RWPE2 (cell line): ENCODE measurements around the gene HLA-DQB1.

Experiments used
- ATAC-seq: fragments of 200-7000 bp; cut with Tn5 transposase; 3 replicates; pipeline ENCODE4 v1.9.1; 2021; ENCODE audit warnings: low read depth
- DNase-seq: peaks from one replicate; pipeline ENCODE4 v3.0.0-alpha.2; 2020; ENCODE audit warnings: low spot score
- H3K27ac ChIP-seq: fragments of 450-650 bp; 2 replicates; pipeline ENCODE4 v1.5.1; 2017; ENCODE audit warnings: mild to moderate bottlenecking; ENCODE audit not compliant: poor library complexity, severe bottlenecking
- H3K27me3 ChIP-seq: fragments of 250-450 bp; sonication (Bioruptor Pico); 2 replicates; pipeline ENCODE4 v1.5.1; 2021; ENCODE audit warnings: mild to moderate bottlenecking, moderate library complexity; ENCODE audit not compliant: insufficient read depth, poor library complexity, severe bottlenecking
- H3K36me3 ChIP-seq: fragments of 250-450 bp; sonication (Bioruptor Pico); 2 replicates; pipeline ENCODE4 v1.5.1; 2020; ENCODE audit warnings: low read depth, mild to moderate bottlenecking, moderate library complexity
- H3K4me1 ChIP-seq: fragments of 250-450 bp; sonication (Bioruptor Pico); 2 replicates; pipeline ENCODE4 v1.5.1; 2021; ENCODE audit warnings: mild to moderate bottlenecking, moderate library complexity; ENCODE audit not compliant: insufficient read depth, poor library complexity, severe bottlenecking
- H3K4me3 ChIP-seq: fragments of 250-450 bp; sonication (Bioruptor Pico); 2 replicates; pipeline ENCODE4 v1.5.1; 2021; ENCODE audit warnings: mild to moderate bottlenecking, moderate library complexity; ENCODE audit not compliant: severe bottlenecking
- H3K9me3 ChIP-seq: fragments of 250-450 bp; sonication (Bioruptor Pico); 2 replicates; pipeline ENCODE4 v1.5.1; 2021; ENCODE audit warnings: mild to moderate bottlenecking, moderate library complexity; ENCODE audit not compliant: severe bottlenecking
- TF ChIP-seq, protein P1 (sequence below): fragments of 450-650 bp; IDR thresholded peaks from one replicate; pipeline ENCODE4 v1.5.1; 2017; ENCODE audit warnings: mild to moderate bottlenecking, moderate library complexity; ENCODE audit not compliant: poor library complexity, severe bottlenecking

The HLA-DQB1 gene

DNA sequence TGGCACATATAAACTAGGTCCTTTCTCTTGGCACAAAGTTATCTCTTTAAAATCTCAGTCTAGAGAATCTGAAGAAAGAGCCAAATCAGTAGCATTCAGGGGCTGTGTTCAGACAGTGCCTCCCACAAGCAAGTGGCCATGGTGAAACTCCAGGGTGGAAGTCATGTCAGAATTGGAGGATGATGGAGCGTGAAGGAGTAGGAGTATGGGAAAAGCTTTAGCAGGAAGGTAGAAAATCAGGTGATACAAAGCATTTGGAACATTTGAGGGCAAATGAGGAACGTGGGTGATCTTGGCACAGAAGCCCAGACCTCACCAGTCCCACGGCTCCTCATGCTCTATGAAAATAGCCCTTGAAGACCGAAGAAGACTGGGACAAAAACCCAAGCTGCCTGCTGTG is 2.8 kb upstream of the HLA-DQB1 start:
- TF ChIP-seq, protein P1, sequence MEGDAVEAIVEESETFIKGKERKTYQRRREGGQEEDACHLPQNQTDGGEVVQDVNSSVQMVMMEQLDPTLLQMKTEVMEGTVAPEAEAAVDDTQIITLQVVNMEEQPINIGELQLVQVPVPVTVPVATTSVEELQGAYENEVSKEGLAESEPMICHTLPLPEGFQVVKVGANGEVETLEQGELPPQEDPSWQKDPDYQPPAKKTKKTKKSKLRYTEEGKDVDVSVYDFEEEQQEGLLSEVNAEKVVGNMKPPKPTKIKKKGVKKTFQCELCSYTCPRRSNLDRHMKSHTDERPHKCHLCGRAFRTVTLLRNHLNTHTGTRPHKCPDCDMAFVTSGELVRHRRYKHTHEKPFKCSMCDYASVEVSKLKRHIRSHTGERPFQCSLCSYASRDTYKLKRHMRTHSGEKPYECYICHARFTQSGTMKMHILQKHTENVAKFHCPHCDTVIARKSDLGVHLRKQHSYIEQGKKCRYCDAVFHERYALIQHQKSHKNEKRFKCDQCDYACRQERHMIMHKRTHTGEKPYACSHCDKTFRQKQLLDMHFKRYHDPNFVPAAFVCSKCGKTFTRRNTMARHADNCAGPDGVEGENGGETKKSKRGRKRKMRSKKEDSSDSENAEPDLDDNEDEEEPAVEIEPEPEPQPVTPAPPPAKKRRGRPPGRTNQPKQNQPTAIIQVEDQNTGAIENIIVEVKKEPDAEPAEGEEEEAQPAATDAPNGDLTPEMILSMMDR: no peak
- DNase-seq: no peak
- no peaks in the 10 kb centered on the region for H3K36me3 ChIP-seq
- H3K4me1 ChIP-seq: no peaks in the 10 kb centered on the region
- H3K4me3 ChIP-seq: no peak overlapping the region
- no peak for ATAC-seq
- H3K27ac ChIP-seq: no peak overlapping the region
- no peaks in the 10 kb centered on the region for H3K9me3 ChIP-seq
- H3K27me3 ChIP-seq: no peaks in the 10 kb centered on the region

DNA sequence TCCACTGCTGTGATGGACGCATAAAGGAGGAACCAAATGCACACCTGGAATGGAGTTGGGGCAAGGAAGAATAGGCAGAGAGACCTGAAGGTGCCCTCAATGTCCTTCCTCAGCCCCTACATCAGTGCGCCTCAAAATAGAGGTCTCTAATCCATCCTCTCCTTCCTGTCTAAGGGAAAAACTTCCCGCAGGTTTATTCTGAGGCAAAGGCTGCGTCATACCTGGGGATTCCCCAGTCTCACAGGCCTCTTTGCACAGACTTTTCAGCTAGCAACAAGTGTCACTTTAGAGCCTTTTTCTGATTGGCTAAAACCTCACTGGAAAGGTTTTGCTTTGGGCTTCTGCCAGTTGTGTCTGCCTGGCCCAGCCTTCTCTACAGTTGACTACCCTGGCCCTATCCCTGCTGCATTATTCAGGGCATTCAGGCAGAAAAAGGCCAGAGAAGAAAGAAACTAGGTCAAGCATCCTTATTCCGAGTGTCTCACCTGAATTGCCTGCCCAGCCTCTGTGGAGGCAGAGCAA is 1.8 kb upstream of the HLA-DQB1 start:
- Histone ChIP-seq H3K36me3 (no peaks in the 10 kb centered on the region), H3K4me3 (no peak overlapping the region), H3K27ac (no peak overlapping the region), H3K27me3 (no peaks in the 10 kb centered on the region), H3K9me3 (no peaks in the 10 kb centered on the region), H3K4me1 (no peaks in the 10 kb centered on the region)
- TF ChIP-seq, protein P1: no peak
- ATAC-seq (peak; percentile 82), DNase-seq (no peak)

DNA sequence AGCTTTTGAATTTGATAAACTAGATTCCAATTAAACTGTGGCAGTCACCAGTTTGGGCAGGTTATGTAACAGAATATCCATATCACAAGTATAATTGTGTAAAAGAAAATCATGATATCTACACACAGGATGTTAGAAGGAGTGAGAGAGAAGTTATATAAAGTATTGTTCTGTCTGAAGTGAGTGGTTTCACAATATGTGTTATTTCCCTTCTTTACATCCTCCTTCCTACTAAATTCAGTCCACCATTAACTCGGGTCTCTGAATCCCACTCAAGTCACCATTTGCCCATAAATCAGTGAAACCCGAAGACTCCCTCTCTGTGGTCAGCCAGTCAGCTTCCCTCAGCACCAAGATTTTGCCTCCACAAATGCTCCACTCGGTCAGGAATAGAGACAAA is 796 bp downstream of the HLA-DQB1 start:
- DNase-seq: no peak
- TF ChIP-seq, protein P1: no peak
- Histone ChIP-seq H3K9me3 (no peaks in the 10 kb centered on the region), H3K4me1 (no peaks in the 10 kb centered on the region), H3K36me3 (no peaks in the 10 kb centered on the region), H3K27ac (no peak overlapping the region), H3K4me3 (no peak overlapping the region), H3K27me3 (no peaks in the 10 kb centered on the region)
- ATAC-seq: no peak

DNA sequence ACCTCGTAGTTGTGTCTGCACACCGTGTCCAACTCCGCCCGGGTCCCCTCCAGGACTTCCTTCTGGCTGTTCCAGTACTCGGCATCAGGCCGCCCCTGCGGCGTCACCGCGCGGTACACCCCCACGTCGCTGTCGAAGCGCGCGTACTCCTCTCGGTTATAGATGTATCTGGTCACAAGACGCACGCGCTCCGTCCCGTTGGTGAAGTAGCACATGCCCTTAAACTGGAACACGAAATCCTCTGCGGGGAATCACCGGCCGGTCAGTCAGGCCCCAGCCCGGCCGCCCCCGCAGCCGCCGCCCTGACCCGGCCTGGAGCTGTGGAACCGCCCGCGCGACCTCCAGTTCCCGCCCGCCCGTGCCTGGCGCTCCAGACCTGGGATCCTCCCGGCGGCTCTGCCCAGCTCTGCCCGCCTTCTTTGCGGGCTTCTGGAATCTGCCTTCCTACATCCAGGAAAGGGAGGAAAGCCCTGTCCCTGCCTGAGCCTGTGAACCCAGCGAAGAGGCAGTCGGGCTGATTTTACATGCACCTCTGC is 1.6 kb downstream of the HLA-DQB1 start:
- ATAC-seq (no peak), DNase-seq (no peak)
- H3K4me3 ChIP-seq: no peak overlapping the region
- no peaks in the 10 kb centered on the region for H3K27me3 ChIP-seq
- H3K4me1 ChIP-seq: no peaks in the 10 kb centered on the region
- TF ChIP-seq, protein P1: no peak
- no peak overlapping the region for H3K27ac ChIP-seq
- no peaks in the 10 kb centered on the region for H3K9me3 ChIP-seq
- no peaks in the 10 kb centered on the region for H3K36me3 ChIP-seq

DNA sequence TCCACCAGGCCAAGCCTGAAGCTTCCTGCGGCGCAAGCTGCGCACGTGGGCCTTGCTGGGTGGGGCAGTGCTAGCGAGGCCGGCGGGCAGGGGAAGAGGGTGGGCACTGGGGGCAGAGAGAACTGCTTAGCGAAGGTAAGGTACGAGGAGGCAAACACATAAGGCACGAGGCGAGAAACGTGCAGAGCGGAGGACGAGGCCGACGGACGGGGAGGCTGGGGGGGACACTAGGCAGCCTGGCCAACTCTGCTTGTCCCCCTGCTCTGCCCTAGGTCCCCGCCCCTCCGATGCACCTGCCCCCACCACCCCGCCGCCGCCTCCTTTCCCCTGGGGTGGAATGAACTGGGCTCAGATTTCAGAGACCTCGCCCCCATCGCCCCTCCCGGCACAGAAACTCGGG is 2.1 kb downstream of the HLA-DQB1 start:
- Histone ChIP-seq H3K27me3 (no peaks in the 10 kb centered on the region), H3K4me3 (no peak overlapping the region), H3K36me3 (no peaks in the 10 kb centered on the region), H3K9me3 (no peaks in the 10 kb centered on the region), H3K4me1 (no peaks in the 10 kb centered on the region), H3K27ac (no peak overlapping the region)
- TF ChIP-seq, protein P1: no peak
- no peak for ATAC-seq
- no peak for DNase-seq
